Karpas-422 (cell line): ENCODE measurements around the gene CASS4. TPM values are rescaled to one million over a fixed set of nuclear protein-coding genes. Genes with fewer than 3 reads are reported as not detected.

Experiments used
- DNase-seq: peaks from one replicate; pipeline ENCODE4 v3.0.0-alpha.2; 2015
- H2AFZ ChIP-seq: fragments of 200-600 bp; sonication (generic); 2 replicates; pipeline ENCODE4 v1.6.1; 2014; ENCODE audit warnings: antibody characterized with exemption, low read length, mixed read lengths
- H3K27ac ChIP-seq: fragments of 200-600 bp; sonication (generic); 2 replicates; pipeline ENCODE4 v1.5.1; 2014; ENCODE audit warnings: mild to moderate bottlenecking, low read length, moderate library complexity
- H3K27me3 ChIP-seq: fragments of 200-600 bp; sonication (generic); 2 replicates; pipeline ENCODE4 v1.6.1; 2014; ENCODE audit warnings: low read length, mixed read lengths
- H3K36me3 ChIP-seq: fragments of 200-600 bp; sonication (generic); 2 replicates; pipeline ENCODE4 v1.6.1; 2014; ENCODE audit warnings: low read length, mixed read lengths; ENCODE audit not compliant: insufficient read depth
- H3K4me1 ChIP-seq: fragments of 200-600 bp; sonication (generic); 2 replicates; pipeline ENCODE4 v1.6.1; 2014; ENCODE audit warnings: mild to moderate bottlenecking, low read length, mixed read lengths
- H3K4me2 ChIP-seq: fragments of 200-600 bp; sonication (generic); 2 replicates; pipeline ENCODE4 v1.6.1; 2014; ENCODE audit warnings: low read length, low read depth, mild to moderate bottlenecking; ENCODE audit not compliant: poor library complexity, severe bottlenecking
- H3K4me3 ChIP-seq: fragments of 200-600 bp; sonication (generic); 2 replicates; pipeline ENCODE4 v1.5.1; 2014; ENCODE audit warnings: mild to moderate bottlenecking, antibody characterized with exemption, low read length, mixed read lengths
- H3K79me2 ChIP-seq: fragments of 200-600 bp; sonication (generic); 2 replicates; pipeline ENCODE4 v1.6.1; 2014; ENCODE audit warnings: mild to moderate bottlenecking, low read length, mixed read lengths
- H3K9ac ChIP-seq: fragments of 200-600 bp; sonication (generic); 2 replicates; pipeline ENCODE4 v1.6.0; 2014; ENCODE audit warnings: low read length
- H3K9me2 ChIP-seq: fragments of 200-600 bp; sonication (generic), shearing (Covaris generic); replicated peaks from 2 replicates; pipeline ENCODE4 v1.6.0; 2014; ENCODE audit warnings: mild to moderate bottlenecking, low read length, moderate library complexity; ENCODE audit not compliant: insufficient read depth
- H3K9me3 ChIP-seq: fragments of 300-700, 200-600 bp; sonication (generic); 2 replicates; pipeline ENCODE4 v1.6.1; 2014; ENCODE audit warnings: low read length, mixed read lengths
- H4K20me1 ChIP-seq: fragments of 200-600 bp; sonication (generic); 2 replicates; pipeline ENCODE4 v1.6.1; 2014; ENCODE audit warnings: mild to moderate bottlenecking, antibody characterized with exemption, low read length, low read depth; ENCODE audit not compliant: insufficient read depth
- total RNA-seq: library from RNA; depleted of rRNA; stranded (reverse); fragments of >200 nt; shearing (Covaris generic); gene quantifications from 2 replicates; pipeline ENCODE4 v1.2.3, GENCODE V29; 2014; ENCODE audit warnings: low replicate concordance

The CASS4 gene
- total RNA-seq, 1 experiment from 2014 or later, result not detected

DNA sequence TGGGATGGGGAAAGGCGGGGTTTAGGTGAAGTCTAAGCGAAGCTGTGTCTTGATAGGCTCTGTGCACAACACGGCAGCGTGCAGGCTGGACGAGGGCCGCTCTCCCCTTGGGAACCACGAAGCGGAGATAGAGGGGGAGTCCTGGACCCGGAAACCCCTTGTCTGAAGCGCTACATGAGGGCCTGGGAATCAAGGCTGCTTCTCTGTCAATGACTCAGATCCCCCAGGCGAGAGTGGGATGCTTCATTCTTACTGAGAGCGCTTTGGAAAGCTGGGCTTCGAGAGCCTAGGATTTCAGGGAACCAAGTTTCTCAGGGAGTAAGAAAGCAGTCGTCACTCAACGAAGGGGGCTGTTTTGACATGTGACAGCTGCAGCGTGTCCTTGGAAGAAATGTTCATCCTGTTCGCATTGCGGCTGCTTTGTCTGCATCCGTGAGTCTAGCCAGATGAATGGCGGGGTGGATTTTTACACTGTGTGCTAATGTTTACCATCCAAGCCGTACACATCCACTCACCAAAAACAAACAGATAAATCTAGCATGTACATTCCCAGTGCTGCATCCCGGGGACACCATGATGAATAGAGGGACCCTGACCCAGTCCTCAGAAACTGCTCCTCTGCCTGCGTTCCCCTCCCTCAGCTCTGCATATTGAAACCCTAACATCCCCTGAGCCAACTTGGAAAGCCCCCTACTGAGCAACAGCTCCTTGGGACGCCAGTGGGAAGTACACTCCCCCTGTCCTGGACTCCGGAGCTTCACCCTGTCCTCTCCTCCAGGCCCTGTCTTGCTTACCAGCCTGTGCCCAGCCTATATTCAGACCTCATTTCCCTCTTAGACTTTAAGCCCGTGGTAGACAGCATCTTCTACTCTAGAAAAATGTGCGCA, 31.8 kb downstream of the CASS4 start:
- H3K9ac ChIP-seq, result no peak overlapping the region
- no peak overlapping the region for H3K27ac ChIP-seq
- no peaks in the 10 kb centered on the region; the same call in 1 of the 2 replicates for H3K4me1 ChIP-seq
- H3K9me3 ChIP-seq, result no peaks in the 10 kb centered on the region
- H3K4me2 ChIP-seq, result no peak overlapping the region
- no peaks in the 10 kb centered on the region for H3K79me2 ChIP-seq
- no peak overlapping the region for H2AFZ ChIP-seq
- DNase-seq, result peak; percentile 4
- H3K27me3 ChIP-seq, result no peaks in the 10 kb centered on the region
- H3K9me2 ChIP-seq, result no peaks in the 10 kb centered on the region
- H3K4me3 ChIP-seq, result no peak overlapping the region
- no peaks in the 10 kb centered on the region for H3K36me3 ChIP-seq
- H4K20me1 ChIP-seq, result no peaks in the 10 kb centered on the region

DNA sequence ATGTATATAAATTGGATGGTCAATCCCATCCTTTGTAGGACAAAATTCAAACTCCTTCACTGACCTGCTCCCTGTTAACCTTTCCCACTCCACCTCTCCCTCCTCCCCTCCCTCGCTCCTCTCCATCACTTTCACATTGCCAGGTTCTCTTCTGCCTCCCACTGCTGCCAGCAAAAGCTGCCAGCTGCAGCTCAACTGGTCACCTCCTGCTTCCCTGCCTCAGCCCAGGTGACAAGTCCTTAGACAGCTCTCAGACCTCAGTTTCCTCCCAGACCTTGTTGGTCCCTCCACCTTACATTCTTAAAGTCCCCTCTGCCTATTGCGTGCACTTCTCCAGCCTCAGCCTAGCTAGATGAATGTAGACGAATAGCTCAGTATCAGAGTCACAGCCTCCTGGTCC, 33.1 kb downstream of the CASS4 start:
- Histone ChIP-seq H3K79me2 (no peaks in the 10 kb centered on the region), H3K9me2 (no peaks in the 10 kb centered on the region), H3K9ac (no peak overlapping the region), H3K27me3 (no peaks in the 10 kb centered on the region), H4K20me1 (no peaks in the 10 kb centered on the region), H2AFZ (no peak overlapping the region), H3K36me3 (no peaks in the 10 kb centered on the region), H3K4me1 (no peaks in the 10 kb centered on the region; the same call in 1 of the 2 replicates), H3K4me2 (no peak overlapping the region), H3K9me3 (no peaks in the 10 kb centered on the region), H3K27ac (no peak overlapping the region), H3K4me3 (no peak overlapping the region)
- DNase-seq, result peak; percentile 4

DNA sequence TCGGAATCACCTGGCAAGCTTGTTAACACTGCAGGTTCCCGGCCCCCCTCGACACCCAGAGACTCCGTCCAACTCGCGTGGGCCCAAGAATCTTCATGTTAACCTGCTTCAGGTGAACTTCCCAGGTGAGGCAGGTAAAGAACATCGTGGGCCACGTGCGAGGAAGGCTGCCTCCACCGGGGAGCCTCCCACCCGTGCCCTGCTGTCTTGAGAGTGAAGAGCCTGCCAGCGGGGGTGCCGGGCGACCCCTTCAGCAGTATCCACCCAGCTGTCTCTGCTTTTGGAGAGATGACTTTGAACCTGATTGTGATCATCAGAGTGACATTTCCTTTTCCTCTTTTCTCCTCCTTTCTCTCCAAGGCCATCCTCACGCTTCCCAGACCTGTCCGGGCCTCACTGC, 33.5 kb downstream of the CASS4 start:
- no peaks in the 10 kb centered on the region; the same call in 1 of the 2 replicates for H3K4me1 ChIP-seq
- no peak overlapping the region for H3K27ac ChIP-seq
- H3K36me3 ChIP-seq, result no peaks in the 10 kb centered on the region
- H4K20me1 ChIP-seq, result no peaks in the 10 kb centered on the region
- H3K4me2 ChIP-seq, result no peak overlapping the region
- no peak overlapping the region for H2AFZ ChIP-seq
- H3K9me3 ChIP-seq, result no peaks in the 10 kb centered on the region
- H3K27me3 ChIP-seq, result no peaks in the 10 kb centered on the region
- H3K9me2 ChIP-seq, result no peaks in the 10 kb centered on the region
- no peak overlapping the region for H3K4me3 ChIP-seq
- H3K79me2 ChIP-seq, result no peaks in the 10 kb centered on the region
- no peak for DNase-seq
- no peak overlapping the region for H3K9ac ChIP-seq

DNA sequence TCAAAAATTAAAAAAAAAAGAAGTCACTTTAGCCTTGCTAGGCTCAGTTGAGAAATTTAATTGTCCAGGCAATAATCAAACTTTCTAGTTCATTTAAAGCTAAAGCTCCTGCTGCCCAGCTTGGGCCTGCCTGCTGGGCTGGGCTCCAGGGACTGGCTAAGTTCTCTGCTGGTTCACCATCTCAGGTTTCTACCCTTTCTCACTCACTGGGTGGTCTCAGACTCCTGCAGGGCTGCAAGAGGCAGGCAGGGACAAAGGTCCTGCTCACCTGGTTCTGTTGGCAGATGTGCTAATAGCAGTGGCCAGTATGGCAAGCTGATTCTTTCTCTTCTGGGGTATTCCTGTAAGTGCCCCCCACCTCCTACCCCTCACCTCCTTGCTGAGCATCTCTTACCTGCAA, 35.2 kb downstream of the CASS4 start:
- no peaks in the 10 kb centered on the region for H3K9me2 ChIP-seq
- no peak overlapping the region for H3K27ac ChIP-seq
- H4K20me1 ChIP-seq, result no peaks in the 10 kb centered on the region
- no peak overlapping the region for H3K4me3 ChIP-seq
- H3K4me2 ChIP-seq, result no peak overlapping the region
- H3K9me3 ChIP-seq, result no peaks in the 10 kb centered on the region
- H3K79me2 ChIP-seq, result no peaks in the 10 kb centered on the region
- no peak overlapping the region for H2AFZ ChIP-seq
- H3K36me3 ChIP-seq, result no peaks in the 10 kb centered on the region
- H3K4me1 ChIP-seq, result no peaks in the 10 kb centered on the region; the same call in 1 of the 2 replicates
- no peak for DNase-seq
- H3K9ac ChIP-seq, result no peak overlapping the region
- H3K27me3 ChIP-seq, result no peaks in the 10 kb centered on the region

DNA sequence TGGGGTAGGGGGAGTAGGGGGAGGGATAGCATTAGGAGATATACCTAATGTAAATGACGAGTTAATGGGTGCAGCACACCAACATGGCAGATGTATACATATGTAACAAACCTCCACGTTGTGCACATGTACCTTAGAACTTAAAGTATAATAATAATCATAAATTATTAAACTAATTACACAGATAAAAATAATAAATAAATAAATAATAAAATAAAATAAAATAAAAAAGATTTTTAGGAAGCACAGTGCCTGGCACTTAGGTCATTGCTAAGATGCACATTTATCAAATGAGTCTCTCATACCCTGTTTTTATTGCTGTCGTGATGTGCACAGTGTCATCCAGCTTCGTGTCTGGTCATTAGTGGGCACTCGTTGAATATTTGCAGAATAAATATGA, 37.4 kb downstream of the CASS4 start:
- Histone ChIP-seq H2AFZ (no peak overlapping the region), H3K9ac (no peak overlapping the region), H3K79me2 (no peaks in the 10 kb centered on the region), H3K4me3 (no peak overlapping the region), H4K20me1 (no peaks in the 10 kb centered on the region), H3K9me2 (no peaks in the 10 kb centered on the region), H3K9me3 (no peaks in the 10 kb centered on the region), H3K4me2 (no peak overlapping the region), H3K27ac (no peak overlapping the region), H3K4me1 (peaks cover 20% of the 10 kb centered on the region), H3K27me3 (no peaks in the 10 kb centered on the region), H3K36me3 (no peaks in the 10 kb centered on the region)
- no peak for DNase-seq

DNA sequence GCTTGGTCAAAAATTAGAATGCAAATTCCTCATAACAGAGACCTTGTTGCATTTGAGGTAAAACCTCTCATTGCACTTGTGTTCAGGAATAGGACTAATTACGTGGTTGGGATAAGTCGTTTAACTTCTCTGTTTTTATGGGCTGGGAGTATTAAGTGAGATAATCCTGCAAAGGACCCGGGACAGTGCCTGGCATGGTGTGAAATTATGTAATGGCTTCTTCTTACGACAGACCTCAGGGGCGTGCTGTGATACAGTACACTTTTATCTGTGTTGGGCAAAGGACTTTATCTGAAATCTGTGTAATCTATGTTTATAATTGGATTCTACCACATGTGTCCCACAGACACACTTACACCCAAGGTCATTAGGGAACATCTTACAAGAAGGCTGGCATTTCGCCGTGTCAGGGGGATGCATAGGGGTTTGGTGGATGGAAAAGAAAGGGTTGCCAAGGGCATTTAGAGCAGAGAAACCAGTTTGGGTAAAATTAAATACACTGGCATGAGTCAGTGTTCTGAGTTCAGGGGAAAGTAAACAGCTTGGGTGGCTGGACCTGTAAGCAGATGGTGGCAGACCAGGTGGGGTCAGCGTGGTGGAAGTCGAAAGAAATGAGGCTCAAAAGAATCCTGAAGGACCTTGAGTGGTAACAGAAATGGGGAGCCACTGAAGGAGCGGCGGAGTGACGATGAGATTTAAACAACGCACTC, 39.2 kb downstream of the CASS4 start:
- H3K9me3 ChIP-seq, result no peaks in the 10 kb centered on the region
- H3K9me2 ChIP-seq, result no peaks in the 10 kb centered on the region
- H3K4me2 ChIP-seq, result no peak overlapping the region
- H3K27me3 ChIP-seq, result no peaks in the 10 kb centered on the region
- H3K4me3 ChIP-seq, result no peak overlapping the region
- H3K79me2 ChIP-seq, result no peaks in the 10 kb centered on the region
- no peak for DNase-seq
- no peak overlapping the region for H3K27ac ChIP-seq
- peaks cover 23% of the 10 kb centered on the region for H3K4me1 ChIP-seq
- H4K20me1 ChIP-seq, result no peaks in the 10 kb centered on the region
- no peaks in the 10 kb centered on the region for H3K36me3 ChIP-seq
- H3K9ac ChIP-seq, result no peak overlapping the region
- no peak overlapping the region for H2AFZ ChIP-seq

DNA sequence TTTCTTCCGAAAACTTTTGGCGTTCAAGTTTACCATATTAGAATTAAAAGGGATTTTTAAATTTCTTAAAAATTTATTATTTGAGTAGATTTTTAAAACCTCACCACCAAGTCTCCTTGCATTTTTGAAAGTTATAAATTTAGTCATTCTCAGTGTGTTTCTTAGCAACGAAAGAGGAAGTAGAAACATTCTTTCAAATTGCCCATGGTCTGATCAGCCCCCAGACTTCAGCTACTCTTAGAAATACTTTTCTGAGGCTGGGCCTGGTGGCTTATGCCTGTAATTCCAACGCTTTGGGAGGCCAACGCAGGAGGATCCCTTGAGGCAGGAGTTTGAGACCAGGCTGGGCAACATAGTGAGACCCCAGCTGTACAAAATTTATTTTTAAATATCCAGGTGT, 41.3 kb downstream of the CASS4 start:
- Histone ChIP-seq H3K79me2 (no peaks in the 10 kb centered on the region), H3K9me3 (no peaks in the 10 kb centered on the region), H3K27ac (peak overlapping the region; percentile 69), H3K4me1 (peaks cover 23% of the 10 kb centered on the region), H3K9me2 (no peaks in the 10 kb centered on the region), H2AFZ (no peak overlapping the region), H4K20me1 (no peaks in the 10 kb centered on the region), H3K36me3 (no peaks in the 10 kb centered on the region), H3K9ac (no peak overlapping the region), H3K4me3 (peak overlapping the region; percentile 20; the same call in 1 of the 2 replicates), H3K27me3 (no peaks in the 10 kb centered on the region), H3K4me2 (peak overlapping the region; percentile 60)
- peak; percentile 79 for DNase-seq

DNA sequence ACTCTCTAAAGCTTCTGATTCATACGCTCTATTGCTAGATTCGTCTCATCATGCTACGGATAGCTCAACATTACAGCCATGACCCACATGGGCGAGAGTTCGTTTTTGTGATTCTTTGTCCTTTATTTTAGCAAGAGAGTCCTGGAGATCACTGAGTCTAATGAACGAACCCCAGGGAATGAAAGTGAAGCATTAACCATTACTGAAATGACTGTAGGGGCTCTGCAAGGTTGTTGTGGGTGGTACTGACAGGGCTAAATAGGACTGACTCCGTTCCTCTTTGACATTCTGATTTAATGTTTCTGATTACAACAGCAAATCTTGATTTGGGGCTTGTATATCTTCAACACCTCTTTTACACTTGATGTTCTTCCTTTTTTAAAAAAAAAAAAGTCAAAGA, 42.7 kb downstream of the CASS4 start:
- Histone ChIP-seq H3K4me1 (peaks cover 23% of the 10 kb centered on the region), H3K27ac (peak overlapping the region; percentile 69; the same call in 1 of the 2 replicates), H2AFZ (no peak overlapping the region), H3K4me2 (peak overlapping the region; percentile 60), H3K27me3 (no peaks in the 10 kb centered on the region), H3K4me3 (no peak overlapping the region), H3K9me2 (no peaks in the 10 kb centered on the region), H3K36me3 (no peaks in the 10 kb centered on the region), H3K9ac (no peak overlapping the region), H3K79me2 (no peaks in the 10 kb centered on the region), H3K9me3 (no peaks in the 10 kb centered on the region), H4K20me1 (no peaks in the 10 kb centered on the region)
- peak; percentile 35 for DNase-seq
